Esophagus squamous epithelium (tissue), 4 donors: Measurements from ENCODE around the gene POLR3H.

Source experiments
- POLR2A ChIP-seq, 4 donors: fragments of 450-650 bp; IDR thresholded peaks; one replicate each; pipeline ENCODE4 v1.6.1; 2017; ENCODE audit warnings: antibody characterized with exemption in 4 of 4, mild to moderate bottlenecking in 4 of 4, moderate library complexity in 3 of 4
- TF ChIP-seq, protein P1 (sequence below), 6 experiments: fragments of 450-650 bp in 4 of 6; fragments of 200-600 bp in 2 of 6; sonication (generic) in 2 of 6; IDR thresholded peaks; one replicate each; pipeline ENCODE4 v1.5.1; 2016 to 2019; ENCODE audit warnings: antibody characterized with exemption in 6 of 6, mild to moderate bottlenecking in 4 of 6, moderate library complexity in 4 of 6

DNA sequence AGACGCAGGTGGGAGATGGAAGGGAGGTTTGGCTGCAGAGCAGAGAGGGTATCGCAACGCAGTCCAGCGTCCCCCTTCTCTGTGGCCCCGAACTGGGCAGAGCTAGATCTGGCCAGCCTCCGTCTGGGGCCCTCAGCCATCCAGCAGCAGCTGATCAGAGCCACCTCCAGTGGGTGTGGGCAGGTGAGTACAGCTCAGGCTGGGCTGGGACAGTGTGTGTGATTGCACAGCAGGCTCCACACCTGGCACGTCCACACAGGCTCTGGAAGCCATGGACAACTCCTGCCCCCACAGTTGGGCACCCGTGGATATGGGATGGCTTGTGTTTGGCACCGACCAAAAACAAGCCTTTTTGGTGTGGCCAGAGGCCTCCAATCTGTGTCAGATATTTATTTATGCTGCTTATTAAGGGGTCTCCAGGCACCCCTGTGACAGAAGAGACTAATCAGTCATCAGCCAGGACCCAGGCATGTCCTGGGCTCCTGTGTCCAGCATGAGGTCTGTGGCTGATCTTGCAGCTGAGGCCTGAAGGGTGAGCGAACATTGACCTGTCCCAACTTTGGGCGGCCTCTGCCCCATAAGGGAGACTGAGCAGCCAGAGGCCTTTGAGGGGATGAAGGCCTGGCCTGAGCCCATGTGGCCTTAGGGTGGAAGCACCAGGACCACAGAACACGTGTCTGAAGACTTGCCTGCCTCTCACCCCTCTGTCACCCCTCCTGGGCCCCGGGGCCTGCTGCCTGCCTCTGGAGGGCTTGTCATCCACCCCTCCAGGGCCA lies 18.6 kb downstream of the POLR3H start:
- TF ChIP-seq, protein P1, sequence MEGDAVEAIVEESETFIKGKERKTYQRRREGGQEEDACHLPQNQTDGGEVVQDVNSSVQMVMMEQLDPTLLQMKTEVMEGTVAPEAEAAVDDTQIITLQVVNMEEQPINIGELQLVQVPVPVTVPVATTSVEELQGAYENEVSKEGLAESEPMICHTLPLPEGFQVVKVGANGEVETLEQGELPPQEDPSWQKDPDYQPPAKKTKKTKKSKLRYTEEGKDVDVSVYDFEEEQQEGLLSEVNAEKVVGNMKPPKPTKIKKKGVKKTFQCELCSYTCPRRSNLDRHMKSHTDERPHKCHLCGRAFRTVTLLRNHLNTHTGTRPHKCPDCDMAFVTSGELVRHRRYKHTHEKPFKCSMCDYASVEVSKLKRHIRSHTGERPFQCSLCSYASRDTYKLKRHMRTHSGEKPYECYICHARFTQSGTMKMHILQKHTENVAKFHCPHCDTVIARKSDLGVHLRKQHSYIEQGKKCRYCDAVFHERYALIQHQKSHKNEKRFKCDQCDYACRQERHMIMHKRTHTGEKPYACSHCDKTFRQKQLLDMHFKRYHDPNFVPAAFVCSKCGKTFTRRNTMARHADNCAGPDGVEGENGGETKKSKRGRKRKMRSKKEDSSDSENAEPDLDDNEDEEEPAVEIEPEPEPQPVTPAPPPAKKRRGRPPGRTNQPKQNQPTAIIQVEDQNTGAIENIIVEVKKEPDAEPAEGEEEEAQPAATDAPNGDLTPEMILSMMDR (IDR thresholded peaks at IDR 0.05), result no peak
- TF ChIP-seq POLR2A (IDR thresholded peaks at IDR 0.05), result no peak
